Activated T-cell treated with anti-CD3 and anti-CD28 coated beads, Interleukin-2, amount 50 U/mL, for 48 hours (primary cell): Measurements from ENCODE around the gene CCDC93.

Experiments
- DNase-seq, 2 experiments: peaks; one replicate each; pipeline ENCODE4 v3.0.0-alpha.2; 2020

Gene CCDC93

DNA sequence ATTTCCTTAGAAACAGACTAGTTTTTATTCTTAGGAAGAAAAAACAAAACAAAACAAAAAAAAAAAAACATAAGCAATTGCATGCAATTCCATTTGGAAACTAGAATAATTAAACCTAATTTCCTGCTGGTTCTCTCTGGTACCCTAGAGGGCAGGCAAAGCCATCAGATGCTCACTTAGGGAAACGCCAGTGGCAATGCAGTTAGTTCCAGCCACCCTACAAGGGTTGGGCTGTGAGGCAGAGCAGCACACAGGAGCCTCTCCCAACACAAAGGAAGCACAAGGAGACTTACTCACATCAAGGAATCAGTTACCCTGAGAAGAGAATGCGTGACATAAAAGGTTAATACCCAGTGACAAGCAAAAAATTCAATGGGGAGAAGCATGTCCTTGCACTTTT is 28.8 kb downstream of the CCDC93 start:
- DNase-seq, result no peak

DNA sequence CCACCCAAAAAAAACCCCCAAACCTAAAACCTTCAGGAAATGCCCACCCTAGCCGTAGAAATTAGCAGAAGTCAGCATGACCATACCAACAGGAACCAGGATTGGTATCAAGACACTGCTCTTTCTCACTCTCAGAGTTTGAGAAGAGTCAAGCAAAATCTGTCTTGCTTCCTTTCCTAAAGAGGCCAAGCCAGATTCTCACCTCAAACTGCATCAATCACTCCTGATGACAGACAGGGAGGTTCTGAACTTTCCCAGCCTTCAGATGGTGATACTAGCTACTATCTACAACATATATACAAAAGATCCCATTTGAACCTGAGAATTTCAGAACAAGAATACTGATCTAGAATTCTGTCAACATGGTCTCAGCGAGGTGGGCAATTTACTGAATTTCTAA is 29.7 kb downstream of the CCDC93 start:
- DNase-seq, result no peak

DNA sequence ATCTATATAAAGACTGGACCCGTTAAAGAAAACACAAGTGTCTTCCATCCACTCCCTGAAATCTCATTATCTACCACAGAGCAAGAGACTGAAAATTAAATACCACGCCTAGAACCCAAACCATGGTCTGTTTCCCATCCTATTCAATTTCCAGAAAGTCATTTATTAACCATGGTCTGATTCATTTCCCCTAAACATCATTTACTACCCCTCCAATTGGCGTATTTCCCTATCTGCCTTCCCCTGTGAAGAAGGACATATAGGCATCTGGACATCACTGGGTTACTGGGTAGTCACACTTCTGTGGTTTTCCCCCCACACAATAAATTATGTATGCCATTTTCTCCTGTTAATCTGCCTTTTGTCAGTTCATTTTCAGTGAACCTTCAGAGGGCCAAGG is 30.8 kb downstream of the CCDC93 start:
- DNase-seq, result no peak

DNA sequence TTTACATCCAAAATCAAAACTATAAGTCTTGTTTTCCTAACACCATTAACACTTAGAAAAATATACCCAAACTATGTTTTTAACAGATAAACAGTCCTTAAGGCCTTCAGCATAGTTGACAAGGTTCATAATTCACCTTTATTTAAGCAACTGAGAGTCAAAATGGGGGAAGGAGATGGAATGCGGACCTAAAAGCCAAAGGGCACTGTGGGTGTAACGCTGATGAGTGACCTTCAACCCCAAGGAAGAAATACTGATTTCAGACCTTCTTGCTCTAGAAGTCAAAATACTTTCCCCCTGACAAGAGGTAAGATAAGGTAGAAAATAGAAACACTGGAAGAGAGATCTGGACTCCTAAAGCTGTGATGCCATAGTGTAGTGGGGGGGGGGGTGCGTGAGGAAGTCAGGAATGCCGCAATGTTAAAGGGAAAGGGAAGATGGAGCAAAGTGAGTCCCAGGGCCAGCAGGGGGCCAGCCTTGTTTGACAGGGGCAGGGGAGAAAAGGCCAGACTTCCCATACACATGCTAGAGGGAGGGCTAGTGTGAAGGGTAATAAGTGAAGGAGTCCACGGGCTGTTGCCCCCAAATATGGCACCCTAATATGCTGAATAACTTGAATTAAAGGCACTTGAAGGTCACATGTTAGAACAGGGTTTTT is 31.4 kb downstream of the CCDC93 start:
- DNase-seq, result no peak

DNA sequence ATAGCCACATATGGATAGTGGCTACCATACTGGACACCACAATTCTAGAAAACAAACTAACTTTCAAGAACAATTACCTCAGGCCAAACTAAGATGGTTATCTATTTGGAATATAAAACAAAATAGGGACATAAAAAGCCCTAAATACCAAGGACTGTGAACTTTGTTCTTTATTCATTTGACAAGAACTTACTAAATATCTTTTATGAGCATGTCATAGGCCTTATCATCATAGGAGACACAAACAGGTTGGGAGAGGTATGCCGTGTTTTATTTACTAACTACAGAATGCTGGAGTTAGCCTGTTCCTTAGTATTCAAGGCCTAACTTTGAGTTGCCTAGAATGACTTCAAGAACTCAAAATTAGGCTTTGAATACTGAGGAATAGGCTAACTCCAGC is 32.1 kb downstream of the CCDC93 start:
- no peak for DNase-seq

DNA sequence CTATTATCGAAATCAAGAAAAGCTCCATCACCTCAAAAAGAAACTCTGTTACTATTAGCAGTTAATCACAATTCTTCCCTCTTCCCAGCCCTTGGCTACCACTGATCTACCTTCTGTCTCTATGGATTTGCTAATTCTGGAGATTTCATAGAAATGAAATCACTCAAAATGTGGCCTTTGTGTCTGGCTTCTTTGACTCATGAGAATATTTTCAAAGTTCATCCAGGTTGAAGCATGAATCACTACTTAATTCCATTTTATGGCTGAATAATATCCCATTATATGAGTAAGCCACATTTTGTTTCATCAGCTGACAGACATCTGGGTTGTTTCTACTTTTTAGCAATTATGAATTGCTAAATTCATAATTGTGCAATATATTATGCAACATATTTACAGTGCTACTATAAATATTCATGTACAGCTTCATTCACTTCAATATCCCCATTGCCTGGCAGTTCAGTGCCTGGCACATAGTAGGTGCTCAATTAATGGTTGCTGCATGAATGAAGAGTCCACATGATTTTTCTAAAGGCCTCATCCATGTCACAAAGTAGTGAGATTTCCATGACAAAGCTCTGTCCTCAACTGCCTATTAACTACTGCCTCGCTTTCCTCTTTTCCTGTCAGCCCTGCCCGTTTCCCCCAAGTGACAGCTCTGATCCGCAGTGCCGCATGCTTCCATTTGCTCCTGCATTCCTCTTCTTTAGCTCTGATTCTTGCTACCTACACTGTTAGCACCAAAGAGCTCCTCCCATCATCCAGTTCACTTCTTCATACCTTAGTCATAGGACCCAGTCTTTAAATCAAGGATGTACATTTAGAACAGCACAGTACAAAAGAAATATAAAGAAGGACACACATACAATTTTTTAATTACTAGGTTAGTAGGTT is 32.8 kb downstream of the CCDC93 start:
- DNase-seq, result no peak

DNA sequence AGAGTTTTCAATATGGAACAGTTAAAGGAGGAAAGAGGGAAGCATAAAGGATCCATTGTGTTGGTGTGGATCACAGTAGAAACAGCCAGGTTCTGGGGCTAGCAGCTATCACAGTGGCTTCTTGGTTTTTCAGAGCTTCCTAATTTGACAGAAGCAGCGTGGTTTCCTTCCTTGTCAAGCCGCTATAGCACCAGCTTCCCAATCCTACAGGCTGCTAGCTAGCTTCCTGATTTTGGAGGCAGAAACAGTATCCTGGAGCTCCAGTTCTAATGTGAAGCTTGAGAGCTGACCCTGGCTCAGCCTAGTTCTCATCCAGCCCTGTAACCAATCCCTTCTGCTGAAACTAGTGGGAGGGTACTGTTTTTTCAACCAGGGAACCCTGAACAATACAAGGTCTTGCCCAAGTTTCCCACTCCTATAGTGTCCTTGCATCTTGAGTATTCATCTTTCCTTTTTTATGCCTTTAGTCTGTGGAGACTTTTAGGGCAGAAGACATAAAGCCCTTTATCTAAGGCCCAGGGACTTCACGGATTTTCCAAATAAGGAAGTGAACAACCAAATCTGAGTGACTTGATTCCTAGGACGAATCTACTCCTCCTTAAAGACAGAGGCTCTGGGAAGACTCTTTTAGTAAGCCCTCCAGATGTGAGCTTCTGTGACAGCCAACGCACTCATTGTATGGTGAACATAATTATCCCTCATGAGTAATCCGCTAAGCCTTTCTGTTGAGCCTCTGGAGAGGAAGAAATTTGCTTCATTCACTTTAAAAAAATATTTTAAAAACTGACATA is 33.8 kb downstream of the CCDC93 start:
- DNase-seq, result no peak

DNA sequence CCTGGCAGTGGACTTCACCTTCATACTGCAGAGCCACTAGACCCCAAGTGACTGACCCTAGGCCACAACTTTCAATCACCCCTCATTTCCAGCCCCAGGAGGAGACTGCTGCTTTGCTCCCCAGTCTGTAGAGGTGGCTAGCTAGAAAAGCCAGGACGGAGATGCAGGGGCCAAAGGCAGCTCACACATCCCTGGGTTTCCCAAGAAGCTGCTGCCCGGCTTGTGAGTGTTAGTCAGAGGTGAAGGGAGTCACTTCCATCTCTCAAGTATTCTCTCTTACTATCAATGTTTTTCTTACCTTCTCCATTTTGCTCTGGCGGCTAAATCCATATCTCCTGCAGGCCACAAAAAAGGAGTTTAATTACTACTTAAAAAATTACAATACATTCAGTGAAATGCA is 36.2 kb downstream of the CCDC93 start:
- DNase-seq, result no peak

DNA sequence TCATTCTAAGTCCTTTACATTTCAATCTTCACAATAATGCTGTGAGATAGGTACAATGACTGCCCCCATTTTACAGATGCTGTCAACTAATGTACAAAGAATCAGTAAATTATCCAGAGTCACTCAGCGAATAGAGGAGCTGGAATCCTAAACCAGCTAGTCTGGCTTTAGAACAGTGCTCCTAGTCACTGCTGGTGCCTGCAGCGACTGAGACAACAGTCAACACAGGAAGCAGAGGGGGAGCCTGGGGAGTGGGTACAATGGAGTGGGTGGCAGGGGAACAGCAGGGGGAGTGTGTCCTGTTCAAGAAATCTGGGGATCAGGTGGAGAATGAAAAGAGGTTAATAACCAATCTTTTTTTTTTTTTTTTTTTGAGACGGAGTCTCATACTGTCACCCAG is 37.3 kb downstream of the CCDC93 start:
- DNase-seq, result no peak

DNA sequence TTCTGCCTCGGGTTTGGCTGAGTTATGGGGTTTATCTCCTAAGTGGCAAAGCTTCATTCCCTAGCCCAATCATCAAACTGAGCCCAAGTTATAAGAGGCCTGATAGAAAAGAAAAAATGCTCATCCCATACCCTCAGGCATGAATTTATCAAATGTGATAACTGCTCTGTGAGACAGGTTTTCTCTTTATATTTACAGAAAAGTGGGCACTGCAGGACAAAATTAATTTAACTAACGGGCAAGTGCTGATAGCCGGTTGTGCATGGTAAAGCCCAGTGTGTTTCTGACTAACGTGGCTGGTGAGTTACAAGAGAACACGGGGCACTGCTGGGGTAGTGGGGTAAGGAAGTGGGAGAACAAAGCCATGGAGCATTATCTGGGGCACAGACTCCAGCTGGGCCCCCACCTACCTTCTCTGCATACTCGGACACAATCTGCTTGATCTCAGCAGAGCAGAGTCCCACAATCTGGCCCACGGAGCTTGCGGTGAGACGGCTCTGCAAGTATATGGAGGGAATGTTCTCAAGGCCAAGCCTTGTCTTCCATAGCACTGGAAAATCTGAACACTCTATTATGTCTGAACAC is 40.3 kb downstream of the CCDC93 start:
- DNase-seq, result no peak

DNA sequence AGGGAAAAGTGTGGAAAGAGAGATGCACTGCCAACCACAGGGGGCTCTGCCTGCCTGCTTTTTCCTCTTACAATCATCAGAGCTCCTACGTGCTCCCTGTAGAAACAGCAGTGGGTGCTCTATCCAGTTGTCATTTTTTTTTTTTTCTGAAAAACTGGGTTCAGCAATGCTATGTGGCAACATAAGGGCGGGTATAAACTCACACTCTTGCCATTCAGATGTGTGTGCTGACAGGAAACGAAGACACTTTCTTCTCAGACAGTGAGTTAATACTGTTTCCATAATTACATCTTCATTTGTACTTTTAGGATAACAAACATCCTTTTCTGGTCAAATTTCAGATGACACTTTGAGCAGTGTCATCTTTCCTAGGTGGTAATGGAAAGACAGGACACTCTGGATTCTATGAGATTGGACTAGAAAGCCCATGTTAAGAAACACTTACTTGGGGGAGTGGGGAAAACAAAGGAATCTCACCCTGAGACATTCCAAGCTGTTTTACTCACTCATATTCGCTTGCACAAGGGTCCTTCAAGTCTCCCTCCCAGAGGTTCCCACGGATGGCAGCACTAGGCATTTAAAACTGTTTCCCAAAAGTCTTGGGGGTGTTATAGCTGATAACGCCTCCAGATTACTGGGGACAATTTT is 41.3 kb downstream of the CCDC93 start:
- no peak for DNase-seq

DNA sequence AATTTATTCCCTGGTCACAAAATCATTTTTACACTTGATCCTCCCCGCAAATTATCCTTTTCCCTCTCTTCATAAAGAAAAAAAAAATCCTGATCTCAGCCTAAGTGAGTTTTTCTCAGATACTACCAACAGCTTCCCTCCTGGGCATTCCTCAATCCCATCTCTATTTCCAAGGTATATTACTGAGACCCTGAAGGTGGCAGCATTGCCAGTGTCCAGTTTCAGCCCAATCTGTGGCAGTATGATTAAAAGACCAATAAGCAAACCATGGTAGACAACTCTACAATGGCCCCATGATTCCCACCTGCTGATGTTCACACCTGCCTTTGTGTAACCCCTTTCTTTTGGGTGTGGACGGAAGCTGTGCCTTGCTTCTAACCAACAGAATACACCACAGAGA is 45.1 kb downstream of the CCDC93 start:
- no peak for DNase-seq

DNA sequence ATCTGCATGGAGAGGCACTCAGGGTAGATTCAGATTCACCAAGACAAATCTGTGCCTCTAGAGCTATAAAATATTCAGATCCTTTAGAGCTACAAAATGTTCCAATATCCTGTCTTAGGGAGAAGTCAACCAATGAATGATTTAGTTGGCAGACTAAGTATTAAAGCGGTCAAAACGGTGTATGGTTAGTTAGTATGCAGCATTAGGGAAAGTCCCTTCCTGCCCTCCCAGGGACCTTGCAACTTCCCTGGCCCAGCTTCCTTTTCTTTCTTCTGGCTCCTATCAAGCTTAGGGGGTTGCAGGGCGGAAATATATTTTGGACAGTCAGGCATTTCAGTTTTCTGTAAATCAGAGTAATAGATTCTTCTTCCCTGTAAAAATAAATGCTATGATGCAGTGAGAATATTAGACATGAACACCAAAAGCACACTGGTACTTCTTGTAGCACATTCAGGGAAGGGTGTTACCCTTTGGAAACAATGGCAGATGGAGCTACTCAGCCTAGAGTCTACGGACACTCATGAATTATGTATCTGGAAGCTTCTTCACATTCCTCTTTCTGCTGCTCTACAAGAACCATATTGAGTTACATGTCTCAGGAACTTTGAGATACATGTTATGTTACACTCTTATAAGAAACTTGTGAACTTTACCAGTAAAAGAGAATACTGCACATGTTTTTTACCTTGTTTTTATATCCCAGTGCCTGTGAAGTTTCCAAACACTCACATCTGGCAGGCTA is 45.7 kb downstream of the CCDC93 start:
- no peak for DNase-seq

DNA sequence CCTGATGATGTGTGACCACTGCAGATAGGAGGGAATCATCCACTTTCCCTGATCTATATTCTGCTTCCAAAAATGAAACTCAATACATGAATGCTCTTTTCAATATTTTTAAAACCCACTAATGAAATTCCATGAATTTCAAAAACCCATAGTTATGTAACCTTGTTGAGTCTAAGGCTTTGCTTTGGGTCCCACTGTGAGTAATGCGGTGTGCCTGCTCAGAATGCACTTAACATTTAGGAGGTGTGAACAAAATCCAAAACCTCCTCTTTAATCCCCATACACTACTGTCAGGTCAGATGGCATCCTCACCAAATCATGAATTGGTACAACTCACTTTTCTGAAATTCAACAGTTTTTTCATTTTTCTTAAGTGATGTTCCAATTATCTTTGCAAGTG is 50.4 kb downstream of the CCDC93 start:
- DNase-seq, result no peak

DNA sequence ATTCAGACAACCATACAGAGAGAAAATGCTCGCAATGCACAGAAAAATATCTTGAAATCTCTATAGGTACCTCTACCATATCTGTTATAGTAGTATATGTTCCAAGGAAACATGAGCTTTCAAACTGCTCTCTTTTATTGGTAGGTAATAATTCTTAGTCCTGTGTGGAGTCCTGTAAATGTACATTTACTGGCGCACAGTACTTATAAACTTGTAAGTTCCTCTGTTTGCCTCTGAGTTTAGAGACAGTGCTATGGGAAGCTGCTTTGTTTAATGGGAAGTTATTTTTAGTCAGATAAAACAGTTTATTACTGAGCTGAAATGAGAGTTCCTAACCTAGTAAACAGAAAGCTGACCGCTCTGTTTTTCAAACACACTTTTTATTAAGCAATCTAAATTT is 52.7 kb downstream of the CCDC93 start:
- DNase-seq, result no peak

DNA sequence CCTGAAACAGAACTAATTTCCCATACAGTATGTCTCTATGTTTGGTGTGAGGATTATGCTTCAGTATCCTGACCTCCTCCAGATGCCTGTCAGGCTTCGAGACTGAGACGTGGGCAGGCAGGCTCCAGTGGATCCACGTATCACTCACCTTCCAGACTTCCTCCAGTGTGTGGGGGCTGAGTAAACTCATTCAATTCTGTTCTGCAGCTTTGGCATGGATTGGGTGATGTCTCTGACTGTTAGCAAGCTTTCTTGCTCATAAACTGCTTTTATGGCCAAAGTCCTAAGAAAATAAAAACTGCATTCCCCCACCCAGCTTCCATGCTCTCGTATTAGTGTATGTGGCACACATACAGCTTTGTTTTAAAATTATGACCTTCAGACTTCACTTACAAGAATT is 53.6 kb downstream of the CCDC93 start:
- DNase-seq, result no peak

DNA sequence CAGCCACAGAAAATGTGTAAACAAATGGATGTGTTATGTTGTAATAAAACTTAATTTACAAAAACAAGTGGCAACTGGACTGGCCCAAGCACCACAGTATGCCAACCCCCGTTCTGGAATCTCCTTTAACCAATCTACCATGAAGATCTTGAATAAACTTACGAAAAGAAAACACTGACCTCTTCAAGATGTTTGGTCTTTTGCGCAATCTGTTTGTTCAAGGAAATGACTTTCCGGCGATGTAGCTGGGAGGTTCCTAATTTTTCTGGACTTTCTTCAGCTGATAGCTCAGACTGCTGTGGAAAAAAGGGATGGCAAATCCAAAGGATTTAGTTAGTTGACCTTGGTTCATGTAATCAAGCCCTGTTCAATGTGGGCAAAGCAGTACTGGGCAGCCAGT is 55.7 kb downstream of the CCDC93 start:
- no peak for DNase-seq

DNA sequence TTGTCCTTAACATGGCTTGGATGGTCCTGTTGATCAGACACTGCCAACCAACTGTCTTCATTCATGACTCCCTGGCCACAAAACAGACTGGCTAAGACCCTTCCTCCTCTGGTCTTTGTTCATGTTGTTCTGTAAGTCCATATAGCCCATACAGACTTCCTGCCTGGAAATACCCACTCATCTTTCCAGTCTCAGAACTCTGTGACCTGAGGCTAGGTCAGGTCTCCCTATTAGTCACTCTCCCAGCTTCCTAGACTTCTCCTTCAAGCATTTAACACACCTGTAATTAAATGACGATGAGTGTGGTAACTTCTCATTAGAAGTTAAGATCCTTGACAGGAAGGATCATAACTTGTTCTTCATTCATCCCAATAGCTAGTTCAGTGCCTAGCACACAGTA is 56.3 kb downstream of the CCDC93 start:
- no peak for DNase-seq

DNA sequence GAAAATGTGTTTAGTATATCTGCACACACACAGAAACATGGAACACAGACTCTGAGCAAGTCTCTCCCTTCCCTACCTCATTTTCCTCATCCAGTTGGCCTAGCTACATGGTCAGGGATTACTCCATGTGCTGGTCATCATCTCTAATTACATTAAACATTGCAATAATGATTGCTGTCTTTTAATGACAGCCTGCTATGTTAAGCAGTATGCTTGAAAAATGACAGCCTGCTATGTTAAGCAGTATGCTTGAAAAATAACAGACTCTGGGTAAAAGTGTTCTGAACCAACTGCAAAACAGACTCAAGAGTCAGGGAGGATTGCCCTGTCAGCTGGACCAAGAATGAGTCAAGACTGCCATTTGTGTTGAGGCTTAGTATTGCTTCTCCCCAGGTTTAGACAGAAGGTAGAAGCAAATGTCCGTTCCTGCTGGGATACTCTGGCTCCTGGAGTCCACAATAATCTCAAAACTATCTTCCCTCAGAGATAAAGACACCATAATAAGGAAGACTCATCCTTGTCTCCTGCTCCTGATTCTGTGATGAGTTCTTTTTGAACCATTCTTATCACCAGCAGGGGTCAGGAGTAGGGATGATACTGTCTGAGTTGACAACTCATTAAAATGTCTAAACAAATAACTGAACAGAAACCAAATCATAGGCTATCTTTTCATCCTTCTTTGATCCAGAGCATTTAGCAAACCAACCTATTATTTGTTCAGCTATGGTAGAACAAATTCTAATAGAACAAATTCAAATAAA is 57.7 kb downstream of the CCDC93 start:
- DNase-seq, result no peak

DNA sequence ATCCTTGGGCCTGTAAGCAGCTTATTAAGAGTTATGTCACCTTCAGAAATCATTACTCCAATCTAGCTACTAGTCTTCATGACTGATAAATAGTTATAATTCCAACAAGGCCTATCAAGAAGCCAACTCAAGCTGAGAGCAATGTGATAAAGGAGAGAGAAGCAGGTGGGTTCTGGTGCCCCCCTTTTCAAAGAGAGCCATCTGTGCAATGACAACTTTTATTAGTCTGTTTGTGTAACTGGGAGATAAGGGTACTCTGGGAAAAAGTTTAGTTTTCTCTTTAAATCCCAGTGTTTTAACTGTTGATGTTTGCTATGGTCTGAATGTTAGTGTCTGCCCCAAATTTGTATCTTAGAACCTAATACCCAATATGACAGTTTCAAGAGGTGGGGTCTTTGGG is 60.6 kb downstream of the CCDC93 start:
- no peak for DNase-seq

DNA sequence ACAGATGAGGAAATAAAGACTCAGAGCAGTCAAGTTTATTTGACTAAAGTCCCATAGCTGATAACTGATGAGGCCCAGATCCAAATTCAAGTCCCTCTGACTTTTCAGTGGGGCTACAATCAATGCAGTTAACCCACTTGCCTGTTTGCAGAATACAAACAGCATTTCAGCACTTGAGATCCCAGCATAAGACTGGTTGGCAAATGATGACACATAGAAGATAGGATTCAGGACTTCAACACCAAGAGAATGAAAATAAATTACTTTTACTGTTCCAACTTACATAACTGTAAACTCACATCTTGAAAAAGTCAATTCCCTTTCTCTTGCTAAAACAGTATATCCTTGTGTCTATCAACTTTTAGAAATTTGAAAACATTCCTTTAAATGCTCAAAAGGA is 61.2 kb downstream of the CCDC93 start:
- DNase-seq, result no peak
